ENCODE results near the gene LBX1.

LBX1 gene

GRCh38 chr10:101230183-101230917 is 1.1 kb upstream of the LBX1 start:
- Histone ChIP-seq H3K4me2 (ENCODE audit: low read length) (peak overlapping the region; percentile 81), H3K36me3 (ENCODE audit: insufficient read depth, low read length) (no peaks in the 10 kb centered on the region), H3K4me3 (ENCODE audit: low read length) (peak overlapping the region; percentile 58), H3K27me3 (ENCODE audit: control insufficient read depth, insufficient read depth, low read length) (peaks cover 95% of the 10 kb centered on the region), H3K9me3 (replicated peaks; ENCODE audit: low read length) (no peaks in the 10 kb centered on the region), H3K9ac (ENCODE audit: low read depth, low read length) (peak overlapping the region; percentile 44), H3K4me1 (ENCODE audit: control insufficient read depth, insufficient read depth, low read length) (peaks cover 25% of the 10 kb centered on the region)

DNA sequence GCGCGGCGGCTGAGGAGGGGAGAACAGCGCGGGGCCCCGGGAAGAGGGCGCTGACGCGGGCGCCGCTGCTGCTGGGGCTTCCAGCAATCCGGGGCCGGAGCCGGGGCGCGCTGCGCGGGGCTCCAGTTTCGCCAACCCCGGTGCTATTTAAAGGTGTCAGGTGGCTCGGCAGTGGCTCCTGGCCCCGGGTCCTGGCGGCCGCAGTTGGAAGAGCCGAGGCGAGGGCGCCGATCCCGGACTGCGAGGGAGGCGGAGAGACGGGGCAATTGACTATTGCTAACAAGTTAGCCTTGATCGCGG is 347 bp downstream of the LBX1 start:
- peak overlapping the region; percentile 58 for H3K4me3 ChIP-seq (ENCODE audit: low read length)
- H3K36me3 ChIP-seq (ENCODE audit: insufficient read depth, low read length) = no peaks in the 10 kb centered on the region
- H3K27me3 ChIP-seq (ENCODE audit: control insufficient read depth, insufficient read depth, low read length) = peaks cover 97% of the 10 kb centered on the region
- H3K4me2 ChIP-seq (ENCODE audit: low read length) = peak overlapping the region; percentile 81
- no peaks in the 10 kb centered on the region for H3K9me3 ChIP-seq (replicated peaks; ENCODE audit: low read length)
- no peak overlapping the region for H3K9ac ChIP-seq (ENCODE audit: low read depth, low read length)
- peaks cover 33% of the 10 kb centered on the region for H3K4me1 ChIP-seq (ENCODE audit: control insufficient read depth, insufficient read depth, low read length)

GRCh38 chr10:101228153-101228965 is 904 bp downstream of the LBX1 start:
- Histone ChIP-seq H3K9me3 (replicated peaks; ENCODE audit: low read length) (no peaks in the 10 kb centered on the region), H3K4me1 (ENCODE audit: control insufficient read depth, insufficient read depth, low read length) (peaks cover 33% of the 10 kb centered on the region), H3K36me3 (ENCODE audit: insufficient read depth, low read length) (no peaks in the 10 kb centered on the region), H3K4me2 (ENCODE audit: low read length) (peak overlapping the region; percentile 81), H3K27me3 (ENCODE audit: control insufficient read depth, insufficient read depth, low read length) (peaks cover 97% of the 10 kb centered on the region), H3K9ac (ENCODE audit: low read depth, low read length) (no peak overlapping the region), H3K4me3 (ENCODE audit: low read length) (no peak overlapping the region)

DNA sequence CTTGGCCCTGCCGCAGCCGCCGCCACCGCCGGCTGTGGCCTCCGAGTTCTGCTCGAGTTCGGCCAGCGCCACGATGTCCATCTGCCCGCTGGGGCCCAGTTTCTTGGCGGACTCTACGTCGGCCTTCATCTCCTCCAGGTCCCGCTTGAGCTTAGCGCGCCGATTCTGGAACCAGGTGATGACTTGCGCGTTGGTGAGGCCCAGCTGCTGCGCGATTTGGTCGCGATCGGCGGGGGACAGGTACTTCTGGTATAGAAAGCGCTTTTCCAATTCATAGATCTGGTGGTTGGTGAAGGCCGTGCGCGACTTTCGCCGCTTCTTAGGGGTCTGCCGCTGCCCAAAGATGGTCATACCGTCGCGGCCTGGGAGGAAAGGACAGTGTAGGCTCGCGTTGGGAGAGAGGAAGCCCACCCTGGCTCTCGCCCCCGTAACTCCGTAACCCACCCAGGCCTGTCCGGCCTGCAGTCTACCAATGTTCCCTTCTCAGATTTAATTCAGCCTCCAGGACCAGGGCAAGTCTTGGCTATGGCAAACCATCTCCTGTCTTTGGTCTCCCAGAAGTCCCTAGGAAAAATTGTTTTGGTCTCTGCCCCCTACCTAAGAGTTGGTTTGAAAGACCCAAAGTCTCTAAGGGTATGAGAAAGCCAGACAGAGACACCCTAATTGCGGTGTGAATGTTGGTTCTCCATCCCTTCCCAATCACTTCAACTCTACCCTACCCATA is 1.7 kb downstream of the LBX1 start:
- Histone ChIP-seq H3K9ac (ENCODE audit: low read depth, low read length) (no peak overlapping the region), H3K4me3 (ENCODE audit: low read length) (peak overlapping the region; percentile 43), H3K9me3 (replicated peaks; ENCODE audit: low read length) (no peaks in the 10 kb centered on the region), H3K4me2 (ENCODE audit: low read length) (peak overlapping the region; percentile 77), H3K27me3 (ENCODE audit: control insufficient read depth, insufficient read depth, low read length) (peaks cover 97% of the 10 kb centered on the region), H3K36me3 (ENCODE audit: insufficient read depth, low read length) (no peaks in the 10 kb centered on the region), H3K4me1 (ENCODE audit: control insufficient read depth, insufficient read depth, low read length) (peaks cover 33% of the 10 kb centered on the region)

GRCh38 chr10:101226491-101227428 is 2.5 kb downstream of the LBX1 start:
- Histone ChIP-seq H3K27me3 (ENCODE audit: control insufficient read depth, insufficient read depth, low read length) (peaks cover 97% of the 10 kb centered on the region), H3K9ac (ENCODE audit: low read depth, low read length) (no peak overlapping the region), H3K4me2 (ENCODE audit: low read length) (peak overlapping the region; percentile 77), H3K4me3 (ENCODE audit: low read length) (peak overlapping the region; percentile 43), H3K4me1 (ENCODE audit: control insufficient read depth, insufficient read depth, low read length) (peaks cover 33% of the 10 kb centered on the region), H3K36me3 (ENCODE audit: insufficient read depth, low read length) (no peaks in the 10 kb centered on the region), H3K9me3 (replicated peaks; ENCODE audit: low read length) (no peaks in the 10 kb centered on the region)

DNA sequence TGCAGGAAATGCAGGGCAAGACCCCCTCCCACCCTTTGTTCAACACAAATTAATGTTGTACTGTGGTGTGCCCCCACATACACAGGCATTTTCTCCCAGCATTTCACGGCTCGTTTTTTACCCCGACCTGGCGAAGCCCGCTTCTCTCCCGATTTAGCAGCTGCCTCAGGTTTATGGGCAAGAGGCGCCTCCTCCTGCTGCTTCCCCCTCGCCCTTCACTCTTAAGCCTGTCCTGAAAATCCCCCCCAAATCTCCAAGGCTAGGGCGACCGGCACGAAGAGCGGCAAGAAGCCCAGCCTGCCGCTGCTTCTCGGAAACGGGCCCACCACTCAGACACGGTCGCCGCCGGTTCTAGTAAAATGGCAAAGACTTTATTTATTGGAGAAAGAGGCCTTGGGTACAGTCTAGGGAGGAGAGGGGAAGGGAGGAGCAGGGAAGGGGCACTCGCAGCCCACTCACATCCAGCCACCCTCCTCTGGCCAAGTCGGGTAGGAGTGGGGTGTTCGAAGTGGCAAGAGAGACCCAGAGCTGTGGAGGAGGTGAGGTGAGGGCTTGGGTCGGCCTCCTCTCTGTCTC is 3.3 kb downstream of the LBX1 start:
- no peaks in the 10 kb centered on the region for H3K9me3 ChIP-seq (replicated peaks; ENCODE audit: low read length)
- H3K36me3 ChIP-seq (ENCODE audit: insufficient read depth, low read length) = no peaks in the 10 kb centered on the region
- peak overlapping the region; percentile 81 for H3K4me2 ChIP-seq (ENCODE audit: low read length)
- no peak overlapping the region for H3K9ac ChIP-seq (ENCODE audit: low read depth, low read length)
- H3K4me1 ChIP-seq (ENCODE audit: control insufficient read depth, insufficient read depth, low read length) = peaks cover 33% of the 10 kb centered on the region
- peaks cover 97% of the 10 kb centered on the region for H3K27me3 ChIP-seq (ENCODE audit: control insufficient read depth, insufficient read depth, low read length)
- no peak overlapping the region for H3K4me3 ChIP-seq (ENCODE audit: low read length)

DNA sequence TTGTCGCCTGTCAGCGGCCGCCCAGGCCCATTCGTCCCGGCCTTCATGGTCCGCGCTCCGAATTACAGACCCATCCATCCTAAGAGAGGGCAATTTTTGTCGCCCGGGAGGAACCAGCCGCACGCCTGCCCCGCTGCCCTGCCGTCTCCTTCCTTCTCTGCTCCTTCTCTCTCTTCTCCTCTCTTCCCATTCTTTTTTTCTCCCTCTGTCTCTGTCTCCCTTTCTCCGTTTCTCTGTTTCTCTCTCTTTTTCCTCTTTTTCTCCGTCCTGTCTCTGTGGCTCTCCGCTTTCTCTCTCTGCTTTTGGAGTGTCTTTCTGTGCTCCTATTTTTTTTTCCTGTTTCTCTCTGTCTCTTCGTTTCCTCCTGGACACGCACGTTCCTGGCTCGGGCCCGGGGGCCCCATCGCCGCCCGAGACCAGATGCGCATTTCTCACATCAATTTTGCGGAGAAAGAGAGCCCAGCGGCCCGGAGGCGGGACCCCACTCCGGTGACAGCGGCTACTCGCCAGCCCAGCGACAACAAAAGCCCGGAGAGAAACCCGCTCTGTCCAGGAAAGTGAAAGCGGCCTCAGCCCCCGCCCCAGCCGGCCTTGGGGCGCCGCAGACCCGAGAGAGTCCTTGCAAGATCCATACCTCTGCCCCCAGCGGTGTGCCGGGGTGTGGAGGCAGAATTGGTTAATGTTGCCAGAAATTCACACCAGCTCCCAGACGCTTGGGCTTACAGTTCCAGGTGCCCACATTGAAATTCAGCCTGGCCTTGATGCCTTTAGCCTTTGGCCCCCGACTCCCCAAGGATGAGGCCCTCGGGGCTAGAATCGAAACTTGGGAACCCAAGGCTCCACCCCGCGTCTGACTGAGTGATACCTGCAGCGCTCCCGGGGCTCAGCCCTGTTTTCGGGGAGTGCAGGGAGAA is 4.1 kb downstream of the LBX1 start:
- Histone ChIP-seq H3K4me3 (ENCODE audit: low read length) (peak overlapping the region; percentile 59), H3K9ac (ENCODE audit: low read depth, low read length) (no peak overlapping the region), H3K27me3 (ENCODE audit: control insufficient read depth, insufficient read depth, low read length) (peaks cover 97% of the 10 kb centered on the region), H3K36me3 (ENCODE audit: insufficient read depth, low read length) (no peaks in the 10 kb centered on the region), H3K4me2 (ENCODE audit: low read length) (peak overlapping the region; percentile 81), H3K9me3 (replicated peaks; ENCODE audit: low read length) (no peaks in the 10 kb centered on the region), H3K4me1 (ENCODE audit: control insufficient read depth, insufficient read depth, low read length) (peaks cover 33% of the 10 kb centered on the region)

- Histone ChIP-seq H3K4me3 (ENCODE audit: low read length) (peak overlapping the region; percentile 59), H3K27me3 (ENCODE audit: control insufficient read depth, insufficient read depth, low read length) (peaks cover 94% of the 10 kb centered on the region), H3K9ac (ENCODE audit: low read depth, low read length) (no peak overlapping the region), H3K36me3 (ENCODE audit: insufficient read depth, low read length) (no peaks in the 10 kb centered on the region), H3K4me1 (ENCODE audit: control insufficient read depth, insufficient read depth, low read length) (peaks cover 29% of the 10 kb centered on the region), H3K9me3 (replicated peaks; ENCODE audit: low read length) (no peaks in the 10 kb centered on the region), H3K4me2 (ENCODE audit: low read length) (peak overlapping the region; percentile 81)
Observed at GRCh38 chr10:101224060-101224909, 5.0 kb downstream of the LBX1 start.

DNA sequence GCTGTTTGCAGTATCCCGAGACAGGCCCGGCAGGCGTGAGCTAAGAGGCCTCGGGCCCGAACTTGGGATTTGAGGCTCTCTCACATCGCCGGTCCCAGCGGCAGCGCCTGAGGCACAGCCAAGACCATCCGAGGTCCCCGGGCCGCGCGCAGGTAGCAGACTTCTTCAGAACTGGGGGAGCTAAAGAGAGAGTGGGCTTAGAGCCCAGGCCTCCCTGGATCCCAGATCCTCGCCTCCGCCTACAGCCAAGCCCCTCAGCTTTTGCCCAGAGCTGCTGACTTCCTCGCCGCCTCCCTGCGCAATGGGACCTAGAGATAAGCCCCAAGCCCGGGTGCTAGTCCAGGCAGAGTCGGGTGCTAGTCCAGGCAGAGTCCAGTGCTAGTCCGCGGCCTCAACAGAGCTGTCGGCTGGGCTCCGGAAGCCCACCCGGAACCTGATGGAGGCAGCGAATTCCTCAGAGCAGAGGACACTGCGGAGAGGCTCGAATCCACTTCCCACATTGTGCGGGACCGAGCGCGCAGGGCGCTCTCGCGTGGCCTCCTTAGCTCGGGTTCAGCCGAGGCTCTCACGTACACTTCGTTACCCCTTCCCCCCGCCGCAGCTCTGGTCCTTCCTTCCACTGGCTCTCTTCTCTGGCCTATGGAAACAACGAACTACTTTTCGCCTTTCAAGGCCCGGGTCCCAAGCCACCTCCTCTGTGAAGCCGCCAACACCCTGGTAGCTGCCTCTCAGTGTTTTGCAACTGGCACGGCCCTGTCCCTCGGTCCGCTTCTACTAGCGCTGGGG is 5.8 kb downstream of the LBX1 start:
- Histone ChIP-seq H3K4me3 (ENCODE audit: low read length) (peak overlapping the region; percentile 61), H3K9me3 (replicated peaks; ENCODE audit: low read length) (no peaks in the 10 kb centered on the region), H3K4me2 (ENCODE audit: low read length) (peak overlapping the region; percentile 68), H3K27me3 (ENCODE audit: control insufficient read depth, insufficient read depth, low read length) (peaks cover 92% of the 10 kb centered on the region), H3K9ac (ENCODE audit: low read depth, low read length) (no peak overlapping the region), H3K36me3 (ENCODE audit: insufficient read depth, low read length) (no peaks in the 10 kb centered on the region), H3K4me1 (ENCODE audit: control insufficient read depth, insufficient read depth, low read length) (peaks cover 21% of the 10 kb centered on the region)
